Dedifferentiated amniotic fluid mesenchymal stem cell (primary cell): ENCODE measurements around the gene RBMXL2.

ENCODE experiments used
- DNase-seq: peaks from one replicate; pipeline ENCODE4 v3.0.0-alpha.2; 2016; ENCODE audit errors: extremely low spot score

Gene RBMXL2

DNA sequence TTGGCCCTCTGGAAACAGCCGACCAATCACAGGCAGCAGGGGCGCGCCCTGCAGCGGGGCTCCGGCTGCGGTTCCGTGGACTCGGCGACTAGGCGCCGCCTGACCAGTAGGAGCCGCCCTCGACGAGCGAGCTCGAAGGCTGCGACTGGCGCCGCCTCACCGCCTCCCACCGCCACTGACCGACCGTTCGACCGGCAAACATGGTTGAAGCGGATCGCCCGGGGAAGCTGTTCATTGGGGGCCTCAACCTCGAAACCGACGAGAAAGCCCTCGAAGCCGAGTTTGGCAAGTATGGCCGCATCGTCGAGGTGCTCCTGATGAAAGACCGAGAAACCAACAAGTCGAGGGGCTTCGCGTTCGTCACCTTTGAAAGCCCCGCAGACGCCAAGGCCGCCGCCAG, at the start of gene RBMXL2:
RBMXL2 (plus strand) TSS at position 78 of the 400 bp plus-strand sequence; CDS start at position 201, 123 bp downstream.
- DNase-seq, result no peak

DNA sequence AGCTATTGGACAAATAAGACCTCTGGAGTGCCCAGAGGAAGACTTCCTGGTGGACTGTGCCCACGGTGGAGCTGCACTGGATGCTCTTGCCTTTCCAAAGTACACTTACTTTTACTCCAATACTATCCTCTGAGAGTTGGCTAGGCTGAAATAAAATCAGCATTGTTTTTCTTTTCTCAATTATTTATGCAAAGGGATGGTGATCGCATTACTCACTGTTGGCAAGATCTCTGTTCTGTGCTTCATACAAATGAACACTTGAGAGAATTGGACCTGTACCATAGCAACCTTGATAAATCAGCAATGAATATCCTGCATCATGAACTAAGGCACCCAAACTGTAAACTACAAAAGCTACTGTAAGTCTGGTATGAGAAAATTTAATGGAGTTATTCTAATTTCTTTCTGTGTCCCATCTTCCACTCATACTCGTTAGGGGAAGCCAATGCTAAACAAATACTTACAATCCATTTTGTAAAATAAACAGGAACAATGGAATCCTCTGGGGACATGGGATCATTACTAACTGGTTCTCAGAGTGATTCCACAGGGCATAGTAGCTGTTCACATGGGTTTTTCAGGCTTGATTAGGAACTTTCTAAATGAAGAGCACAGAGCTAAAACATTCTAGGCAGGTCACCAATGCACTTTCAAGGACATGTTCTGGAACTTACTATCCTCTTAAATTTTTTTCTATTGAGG, 42.2 kb upstream of the RBMXL2 start:
- DNase-seq, result no peak

DNA sequence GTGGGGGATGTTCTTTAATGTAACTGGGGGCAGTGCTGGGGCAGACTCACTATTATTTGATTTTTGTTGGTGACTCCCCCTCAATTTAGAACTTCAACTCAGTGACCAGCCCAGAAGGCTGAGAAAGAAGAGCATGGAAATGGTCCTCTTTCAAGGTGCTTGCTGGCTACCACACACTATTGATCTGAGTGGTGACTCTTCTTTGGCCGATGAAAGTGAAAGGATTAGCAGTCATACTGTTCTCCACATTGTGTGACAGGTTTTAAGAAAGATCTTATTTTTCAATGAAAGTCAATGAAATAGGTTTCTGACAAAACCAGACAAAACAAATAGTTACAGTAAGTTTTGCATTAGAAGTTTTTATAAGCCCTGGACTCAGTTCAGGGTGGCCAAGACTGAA, 38.6 kb upstream of the RBMXL2 start:
- DNase-seq, result no peak

DNA sequence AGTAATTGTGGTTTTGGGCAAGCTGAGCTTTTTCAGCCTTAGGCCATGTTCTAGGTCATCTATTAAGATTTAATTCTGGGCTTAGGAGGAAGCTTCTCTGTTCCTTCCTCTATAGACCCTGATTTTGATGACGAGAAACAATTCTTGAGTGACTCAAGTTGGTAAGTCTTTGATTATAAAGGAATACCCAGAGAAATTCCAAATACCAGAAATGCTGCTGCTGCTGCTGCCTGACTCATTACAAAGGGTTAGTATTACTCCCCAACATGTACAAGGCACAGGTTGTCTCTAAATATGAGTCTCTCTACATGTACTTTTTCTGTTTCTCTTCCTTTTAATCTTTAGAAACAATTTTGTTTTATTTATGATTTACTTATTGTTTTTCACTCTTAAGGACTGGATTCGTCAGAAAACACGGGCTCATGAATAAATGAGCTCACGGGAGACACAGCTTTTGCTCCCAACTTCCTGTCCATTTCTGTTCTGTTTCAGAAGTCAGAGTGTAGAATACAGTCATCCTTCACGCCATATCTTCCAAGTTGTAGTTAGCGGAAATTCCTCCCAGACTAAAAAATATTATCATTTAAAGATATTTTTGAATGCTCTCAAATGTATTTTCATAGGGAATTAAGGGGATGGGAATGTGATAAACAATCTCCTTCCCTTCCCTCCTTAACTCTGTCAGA, 31.8 kb upstream of the RBMXL2 start:
- no peak for DNase-seq

DNA sequence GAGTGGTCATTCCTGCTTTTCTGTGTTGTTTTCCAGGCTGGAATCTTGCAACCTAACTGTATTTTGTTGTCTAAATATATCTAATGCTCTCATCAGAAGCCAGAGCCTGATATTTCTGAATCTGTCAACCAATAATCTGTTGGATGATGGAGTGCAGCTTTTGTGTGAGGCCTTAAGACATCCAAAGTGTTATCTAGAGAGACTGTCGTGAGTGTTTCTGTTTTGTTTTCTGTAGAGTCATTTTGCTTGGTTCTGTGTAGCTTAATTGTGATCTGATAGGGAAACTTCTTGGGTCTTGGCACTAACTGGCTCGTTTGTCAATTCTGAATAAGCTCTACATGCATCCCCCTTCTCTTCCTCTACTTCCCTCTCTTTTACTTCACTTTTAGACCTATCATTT, 31.2 kb upstream of the RBMXL2 start:
- no peak for DNase-seq

DNA sequence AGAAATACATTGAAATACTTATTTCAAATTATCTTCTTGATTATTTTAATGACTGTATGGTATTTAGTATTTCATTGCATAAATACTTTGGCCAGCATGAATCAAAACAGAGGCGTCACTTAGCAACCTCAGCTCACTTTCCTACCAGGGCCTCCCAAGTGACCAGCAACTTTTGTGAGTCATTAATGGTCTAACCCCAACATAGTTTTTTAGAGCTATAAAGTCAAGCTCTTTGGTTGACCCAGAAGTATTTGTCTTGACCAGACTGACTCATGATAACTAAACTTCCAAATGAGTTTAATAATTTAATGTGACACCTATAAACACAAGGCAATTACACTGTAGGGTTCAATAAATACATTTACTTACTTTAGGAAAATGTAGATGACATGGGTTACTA, 27.9 kb upstream of the RBMXL2 start:
- DNase-seq, result no peak

DNA sequence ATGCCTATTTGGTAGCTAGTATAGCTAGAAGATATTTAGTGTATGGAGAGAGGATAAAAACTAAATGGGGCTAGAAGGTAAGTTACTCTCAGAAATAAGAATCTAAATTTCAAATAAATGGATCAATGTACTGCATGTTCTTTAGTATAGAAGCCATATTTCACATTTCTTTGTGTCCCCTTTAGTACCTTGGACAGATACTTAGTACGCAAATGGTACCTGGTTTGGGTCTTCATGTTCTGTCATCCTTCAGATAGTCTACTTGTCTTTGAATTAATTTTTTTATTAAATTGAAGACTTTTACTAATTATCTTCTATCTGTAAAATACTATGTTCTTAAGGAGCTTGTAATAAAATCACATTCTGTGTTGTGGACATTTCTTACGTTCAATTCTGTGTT, 26.3 kb upstream of the RBMXL2 start:
- DNase-seq, result no peak

DNA sequence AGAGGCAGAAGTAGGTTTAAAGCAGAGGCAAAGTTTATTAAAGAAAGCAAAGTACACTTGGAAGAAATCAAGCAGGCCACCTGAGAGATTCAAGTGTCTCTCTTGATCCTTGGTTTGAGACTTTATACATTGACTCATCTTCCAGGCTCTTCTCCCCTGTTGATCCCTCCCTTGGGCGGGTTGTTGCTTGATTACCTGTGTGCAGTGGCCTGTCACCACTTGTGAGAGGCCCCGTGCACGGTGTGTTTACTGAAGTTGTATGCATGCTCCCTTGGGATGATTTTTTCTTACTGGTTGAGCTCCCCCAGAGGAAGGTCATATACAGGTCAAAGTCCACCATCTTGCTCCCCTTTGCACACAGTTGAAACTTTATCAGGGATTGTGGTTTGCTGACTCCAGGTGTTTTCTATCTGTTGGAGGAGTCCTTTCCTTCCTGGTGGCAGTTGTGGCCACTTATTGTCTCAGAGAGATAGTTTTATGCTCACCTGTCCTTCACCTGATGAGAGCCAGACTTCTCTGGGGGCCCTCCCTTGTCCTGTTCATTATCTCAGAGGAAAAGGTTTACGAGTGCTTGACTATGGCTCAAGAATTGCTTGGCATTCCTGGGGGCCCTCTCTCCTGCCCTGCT, 16.3 kb upstream of the RBMXL2 start:
- DNase-seq, result no peak

DNA sequence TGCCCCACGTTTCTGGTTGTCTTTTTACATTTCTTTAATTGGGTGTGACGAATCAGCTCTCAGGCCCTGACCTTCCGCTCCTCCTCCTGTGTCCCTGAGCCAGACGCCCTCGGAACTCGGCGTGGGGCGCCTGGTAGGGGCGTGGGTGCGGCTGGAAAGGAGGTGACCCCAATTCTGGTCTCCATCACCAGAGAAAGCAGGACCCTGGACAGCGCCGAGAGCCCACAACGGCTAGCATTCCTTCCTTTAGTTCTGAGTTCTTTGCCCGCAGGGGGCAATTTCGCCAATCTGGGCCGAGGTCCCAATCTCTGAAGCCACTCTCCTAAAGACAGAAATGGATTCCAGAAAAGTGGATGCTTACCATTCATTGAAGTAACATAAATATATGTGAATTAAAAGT, 11.7 kb upstream of the RBMXL2 start:
- DNase-seq, result no peak

DNA sequence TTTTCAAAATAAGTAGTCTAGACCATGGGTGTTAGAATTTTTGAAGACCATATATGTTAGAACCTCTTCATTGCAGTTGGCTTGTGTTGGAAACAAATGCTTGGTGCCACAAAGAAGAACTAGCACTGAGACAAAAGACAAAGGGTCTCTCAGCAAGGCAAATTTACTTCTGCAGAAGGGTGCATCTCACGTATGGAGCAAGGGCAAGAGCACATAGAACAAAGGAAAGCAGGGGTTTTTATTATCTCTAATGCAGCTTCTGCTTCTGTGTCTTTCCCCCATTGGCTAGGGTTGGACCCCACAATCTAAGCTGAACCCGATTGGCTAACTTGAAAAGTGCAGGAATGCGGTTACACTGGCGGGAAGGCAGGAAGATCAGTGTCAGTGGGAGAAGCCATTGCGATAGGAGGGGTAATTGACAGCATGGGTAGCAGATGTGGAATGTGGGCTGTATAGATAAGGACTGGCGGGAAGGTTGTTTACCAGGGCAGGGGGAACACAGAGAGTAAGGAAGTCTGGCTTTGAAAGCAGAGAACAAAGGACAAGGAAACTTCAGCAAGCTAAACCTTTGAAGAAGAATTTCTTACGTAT, 9.2 kb upstream of the RBMXL2 start:
- no peak for DNase-seq

DNA sequence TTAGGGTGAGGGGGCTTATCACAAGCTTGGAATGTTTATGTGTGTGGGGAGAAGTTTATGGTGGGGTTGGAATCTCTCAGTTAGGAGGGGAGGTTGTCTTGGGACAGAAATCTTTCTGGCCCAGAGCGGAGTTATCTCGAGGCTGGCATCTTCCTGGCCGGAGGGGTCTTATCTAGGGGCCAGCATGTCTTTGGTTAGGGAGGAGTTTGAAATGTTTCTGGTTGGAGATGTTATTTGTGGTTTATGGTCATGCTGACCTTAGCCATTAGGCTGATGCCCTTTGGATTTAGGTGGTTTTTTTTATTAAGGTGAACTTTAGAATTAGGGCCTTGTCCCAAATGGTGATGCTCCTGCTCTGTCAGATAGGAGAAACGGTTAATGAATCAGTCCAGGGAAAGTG, 7.9 kb upstream of the RBMXL2 start:
- no peak for DNase-seq

DNA sequence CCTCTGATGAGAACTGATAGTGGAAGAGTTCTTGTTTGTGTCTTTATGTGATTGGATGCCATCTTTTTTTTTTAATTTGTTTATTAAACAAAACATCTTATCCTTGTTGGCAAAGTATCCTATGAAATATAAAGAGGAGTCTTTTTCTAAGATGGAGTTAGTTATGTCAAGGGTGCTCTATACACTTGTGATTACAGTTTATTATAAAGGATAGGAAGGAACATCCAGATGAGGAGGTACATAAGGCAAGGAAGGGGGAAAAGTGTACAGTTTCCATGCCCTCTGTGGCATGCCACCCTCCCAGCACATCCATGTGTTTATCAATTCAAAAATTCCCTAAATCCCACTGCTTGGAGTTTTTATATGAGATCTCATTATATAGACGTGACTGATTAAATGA, 7.4 kb upstream of the RBMXL2 start:
- no peak for DNase-seq

DNA sequence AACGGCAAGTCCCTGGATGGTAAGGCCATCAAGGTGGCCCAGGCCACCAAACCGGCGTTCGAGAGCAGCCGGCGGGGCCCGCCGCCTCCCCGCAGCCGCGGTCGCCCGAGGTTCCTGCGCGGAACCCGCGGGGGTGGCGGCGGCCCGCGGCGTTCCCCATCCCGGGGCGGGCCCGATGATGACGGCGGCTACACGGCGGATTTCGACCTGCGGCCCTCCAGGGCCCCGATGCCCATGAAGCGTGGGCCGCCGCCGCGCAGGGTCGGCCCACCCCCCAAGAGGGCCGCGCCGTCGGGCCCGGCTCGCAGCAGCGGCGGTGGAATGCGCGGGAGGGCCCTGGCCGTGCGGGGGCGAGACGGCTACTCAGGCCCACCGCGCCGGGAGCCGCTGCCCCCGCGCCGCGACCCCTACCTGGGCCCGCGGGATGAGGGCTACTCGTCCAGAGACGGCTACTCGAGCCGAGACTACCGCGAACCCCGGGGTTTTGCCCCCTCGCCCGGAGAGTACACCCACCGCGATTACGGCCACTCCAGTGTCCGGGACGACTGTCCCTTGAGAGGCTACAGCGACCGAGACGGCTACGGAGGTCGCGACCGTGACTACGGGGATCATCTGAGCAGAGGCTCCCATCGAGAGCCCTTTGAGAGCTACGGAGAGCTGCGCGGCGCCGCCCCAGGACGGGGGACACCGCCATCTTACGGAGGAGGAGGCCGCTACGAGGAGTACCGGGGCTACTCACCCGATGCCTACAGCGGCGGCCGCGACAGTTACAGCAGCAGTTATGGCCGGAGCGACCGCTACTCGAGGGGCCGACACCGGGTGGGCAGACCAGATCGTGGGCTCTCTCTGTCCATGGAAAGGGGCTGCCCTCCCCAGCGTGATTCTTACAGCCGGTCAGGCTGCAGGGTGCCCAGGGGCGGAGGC, 792 bp downstream of the RBMXL2 start:
- no peak for DNase-seq

DNA sequence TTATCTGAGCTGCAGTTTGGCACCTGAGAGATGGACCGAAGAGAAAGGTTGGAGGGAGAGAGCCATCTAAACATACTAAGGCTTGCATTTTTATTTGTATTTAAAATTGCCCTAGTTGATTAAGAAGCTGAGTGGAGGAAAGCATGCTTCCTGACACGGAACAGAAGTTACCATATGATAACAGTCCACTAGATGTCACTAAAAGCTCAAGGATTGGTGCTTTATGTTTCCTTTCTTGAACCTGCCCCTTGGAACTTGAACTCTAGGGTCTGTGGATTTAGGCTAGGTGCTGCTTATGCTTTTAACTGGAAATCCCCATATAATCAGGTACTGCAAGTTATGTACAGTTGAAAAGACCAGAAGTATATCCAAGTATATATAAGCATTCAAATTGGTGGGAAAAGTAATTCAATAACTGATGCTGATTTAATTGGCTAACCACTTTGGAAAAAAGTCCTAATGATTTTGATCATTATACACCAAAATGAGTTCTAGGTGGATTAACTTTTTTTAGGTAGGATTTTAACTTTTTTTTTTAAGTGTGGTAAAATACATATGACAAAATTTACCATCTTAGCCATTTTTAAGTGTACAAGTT, 9.5 kb downstream of the RBMXL2 start:
- peak; percentile 62 for DNase-seq

DNA sequence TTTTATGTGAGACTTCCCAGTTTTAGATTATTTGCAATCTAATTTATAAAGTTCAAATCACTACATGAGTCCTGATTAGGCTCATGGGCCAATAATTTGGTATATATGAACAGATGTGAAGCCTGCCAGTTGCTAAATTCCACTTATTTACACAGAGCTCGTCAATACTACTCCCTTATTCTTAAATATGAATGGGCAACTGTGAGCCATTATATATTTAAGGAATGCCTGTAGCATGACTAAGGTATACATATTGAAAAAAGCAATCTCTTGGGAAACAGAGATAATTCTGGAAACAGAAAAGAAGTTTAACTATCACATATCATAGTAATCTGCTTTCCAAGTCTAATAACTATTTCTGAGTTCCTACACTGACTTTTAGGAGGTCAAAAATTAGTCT, 27.0 kb downstream of the RBMXL2 start:
- no peak for DNase-seq

DNA sequence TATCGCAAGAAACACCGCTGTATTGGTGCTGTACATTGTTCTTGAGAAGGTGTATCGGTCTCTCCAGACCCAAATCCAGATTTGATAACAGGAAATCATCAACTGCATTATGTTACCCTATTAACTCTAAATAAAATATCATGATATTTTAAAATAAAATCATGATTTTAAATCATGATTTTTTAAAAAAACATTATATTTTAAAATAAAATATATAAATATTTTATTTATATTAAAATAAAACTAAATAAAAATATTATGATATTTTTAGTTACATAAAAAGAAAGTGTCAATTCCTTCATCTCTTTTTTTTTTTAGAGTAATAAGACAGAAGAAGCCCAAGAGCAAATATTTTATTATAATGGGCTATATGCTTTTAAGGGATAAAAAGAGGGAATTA, 27.6 kb downstream of the RBMXL2 start:
- no peak for DNase-seq

DNA sequence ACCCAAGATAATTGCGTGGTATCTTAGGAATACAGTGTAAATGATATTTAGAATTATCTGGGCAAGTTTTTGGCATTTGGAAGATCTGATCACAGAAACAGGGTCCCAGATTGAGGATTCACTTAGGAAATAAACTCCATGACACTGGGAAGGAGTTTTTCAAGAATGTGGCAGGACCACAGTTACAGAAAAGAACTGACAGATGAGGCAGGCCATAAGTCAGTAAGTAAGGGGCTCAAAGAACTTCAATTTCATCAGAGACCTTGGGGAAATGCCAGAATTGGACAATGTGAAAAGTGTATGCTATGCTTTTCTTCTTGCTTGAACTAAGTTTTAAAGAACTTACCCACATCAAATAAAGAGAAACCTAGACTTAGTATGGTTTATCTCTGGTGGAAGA, 49.3 kb downstream of the RBMXL2 start:
- no peak for DNase-seq
